Measurements from ENCODE around the gene GTF3A.

The GTF3A gene

GRCh38 chr13:27405546-27406134 is 18.8 kb upstream of the GTF3A start:
- no peak for DNase-seq

GRCh38 chr13:27406178-27406939 is 18.1 kb upstream of the GTF3A start:
- no peak for DNase-seq

- DNase-seq = no peak
Observed at GRCh38 chr13:27408074-27408473, 16.3 kb upstream of the GTF3A start.

GRCh38 chr13:27409013-27409412 is 15.4 kb upstream of the GTF3A start:
- DNase-seq = no peak

- no peak for DNase-seq
Observed at GRCh38 chr13:27411341-27411740, 13.1 kb upstream of the GTF3A start.

- DNase-seq = no peak
Observed at GRCh38 chr13:27415116-27415515, 9.3 kb upstream of the GTF3A start.

GRCh38 chr13:27419328-27419727 is 5.1 kb upstream of the GTF3A start:
- DNase-seq = no peak

- DNase-seq = no peak
Observed at GRCh38 chr13:27421101-27421871, 3.1 kb upstream of the GTF3A start.

- no peak for DNase-seq
Observed at GRCh38 chr13:27423333-27423732, 1.1 kb upstream of the GTF3A start.

- no peak for DNase-seq
Observed at GRCh38 chr13:27425158-27425917, 919 bp downstream of the GTF3A start.

GRCh38 chr13:27425918-27426630 is 1.7 kb downstream of the GTF3A start:
- DNase-seq = peak; percentile 73

- no peak for DNase-seq
Observed at GRCh38 chr13:27427641-27428040, 3.2 kb downstream of the GTF3A start.

GRCh38 chr13:27428160-27428559 is 3.7 kb downstream of the GTF3A start:
- no peak for DNase-seq

GRCh38 chr13:27432180-27432579 is 7.8 kb downstream of the GTF3A start:
- DNase-seq = no peak

GRCh38 chr13:27432611-27433210 is 8.3 kb downstream of the GTF3A start:
- DNase-seq = no peak

- DNase-seq = no peak
Observed at GRCh38 chr13:27437126-27437525, 12.7 kb downstream of the GTF3A start.

- no peak for DNase-seq
Observed at GRCh38 chr13:27440408-27440807, 16.0 kb downstream of the GTF3A start.

GRCh38 chr13:27442071-27442647 is 17.7 kb downstream of the GTF3A start:
- DNase-seq = no peak

- DNase-seq = no peak
Observed at GRCh38 chr13:27442797-27443196, 18.4 kb downstream of the GTF3A start.

GRCh38 chr13:27446986-27447583 is 22.7 kb downstream of the GTF3A start:
- DNase-seq = no peak

- DNase-seq = no peak
Observed at GRCh38 chr13:27448308-27448707, 23.9 kb downstream of the GTF3A start.
